Measurements from ENCODE around the gene IDNK. TPM values are rescaled to one million over a fixed set of nuclear protein-coding genes. Genes with fewer than 3 reads are reported as not detected.

The IDNK gene
- total and polyA plus RNA-seq, 10 of the 15 experiments (the other 5 are each of a cell fraction or from before 2014, with no cell fraction given): 7.0 to 19.1 (median 10.6) TPM

GRCh38 chr9:83665580-83666200, 42.7 kb downstream of the IDNK start:
- BruUV-seq (replicated peaks): no TSS peak
- Histone ChIP-seq H3K4me2 (ENCODE audit: control insufficient read depth, insufficient read depth) (0 out of 2 replicates have a peak overlapping the region, but pooled peaks have one; percentile 23), H3K27ac (ENCODE audit: control insufficient read depth, insufficient read depth) (peak overlapping the region; percentile 8; the same call in 1 of the 2 replicates), H3K79me2 (ENCODE audit: control insufficient read depth, insufficient read depth, low read length) (no peaks in the 10 kb centered on the region; the same call in 1 of the 2 replicates), H3K4me3 (no peak overlapping the region), H3K4me1 (ENCODE audit: control insufficient read depth, insufficient read depth, low read length) (peaks cover 14% of the 10 kb centered on the region; the same call in 1 of the 2 replicates), H3K9me3 (replicated peaks; ENCODE audit: control insufficient read depth, insufficient read depth, low read length) (no peaks in the 10 kb centered on the region), H3K9ac (ENCODE audit: control insufficient read depth, insufficient read depth, low read length) (no peak overlapping the region), H3K27me3 (replicated peaks in 1 of 2; ENCODE audit: control insufficient read depth in 2 of 2, insufficient read depth in 2 of 2, low read length in 1 of 2) (no peaks in the 10 kb centered on the region), H4K20me1 (ENCODE audit: control insufficient read depth, insufficient read depth) (no peaks in the 10 kb centered on the region), H3K36me3 (ENCODE audit: control insufficient read depth in 2 of 2, insufficient read depth in 2 of 2, low read length in 1 of 2) (peaks cover 3 to 25% of the 10 kb centered on the region in 2 experiments), H2AFZ (ENCODE audit: control insufficient read depth, low read depth, low read length) (no peak overlapping the region)
- 20% methylated on average over 5 of the region's 5 CpGs for WGBS (ENCODE audit: insufficient coverage, insufficient replicate concordance, low lambda C conversion rate, missing lambda C conversion rate)
- SMC1A ChIA-PET (ENCODE audit: uncharacterized antibody, unreplicated experiment): interaction anchor here (0.7 to 1.2 kb wide), 6 partner anchors 14 to 45 kb away, joined by 3 to 5 read pairs (median 3); no protein-coding TSS in a partner anchor
- RAD21 ChIA-PET (ENCODE audit: unreplicated experiment): interaction anchor here (1.7 kb wide), 2 partner anchors 34 to 43 kb away, joined by 5 to 7 read pairs; no protein-coding TSS in a partner anchor
- FAIRE-seq (no peak), ATAC-seq (peak; percentile 73), DNase-seq (ENCODE audit: low read depth, low spot score) (no peak)
- POLR2A ChIA-PET: interaction anchor here (1.3 kb wide), 1 partner anchor 14 kb away, joined by 3 read pairs; no protein-coding TSS in a partner anchor
- intact Hi-C loops (cut with micrococcal nuclease; ENCODE audit: unreplicated experiment): no loop called here
- in situ Hi-C loops (cut with MboI): no loop called here
- CTCF ChIA-PET: interaction anchor here (0.9 to 2.7 kb wide), 7 partner anchors 9 to 45 kb away, joined by 3 to 7 read pairs (median 6); partner anchors contain the start of gene UBQLN1
- TF ChIP-seq ETV6 (conservative IDR thresholded peaks at IDR 0.05 in 1 of 2, IDR thresholded peaks at IDR 0.05 in 1 of 2; ENCODE audit: borderline replicate concordance in 1 of 2, low read depth in 1 of 2) (no peak), ZNF24 (IDR thresholded peaks at IDR 0.05) (no peak), NR2C2 (IDR thresholded peaks at IDR 0.05; ENCODE audit: borderline replicate concordance, control insufficient read depth, insufficient read length, low read depth) (no peak), ATF2 (IDR thresholded peaks at IDR 0.05; ENCODE audit: low read length) (no peak), HSF1 (IDR thresholded peaks at IDR 0.05; ENCODE audit: low read depth, low read length) (no peak), SMAD5 (IDR thresholded peaks at IDR 0.05; ENCODE audit: low read depth) (no peak), SREBF2 (IDR thresholded peaks at IDR 0.05; ENCODE audit: low read length) (no peak), STAT3 (IDR thresholded peaks at IDR 0.05; ENCODE audit: low read depth, low read length) (no peak), SIX5 (IDR thresholded peaks at IDR 0.05; ENCODE audit: low read depth, low read length, severe bottlenecking) (no peak), TBL1XR1 (IDR thresholded peaks at IDR 0.05; ENCODE audit: low read depth, low read length) (no peak), NRF1 (conservative IDR thresholded peaks at IDR 0.05; ENCODE audit: low read depth, low read length) (no peak), BCL11A (IDR thresholded peaks at IDR 0.05; ENCODE audit: low read depth, low read length) (no peak), MXI1 (IDR thresholded peaks at IDR 0.05; ENCODE audit: low read depth, low read length) (no peak), BMI1 (IDR thresholded peaks at IDR 0.05; ENCODE audit: borderline replicate concordance) (no peak), RUNX3 (IDR thresholded peaks at IDR 0.05; ENCODE audit: low read length) (no peak), PBX3 (IDR thresholded peaks at IDR 0.05; ENCODE audit: insufficient replicate concordance, low read depth, low read length) (no peak)
